AG10803 (cell line): ENCODE results near the gene ITGB6.

Experiments
- DNase-seq: peaks from one replicate; pipeline ENCODE4 v3.0.0; 2010; ENCODE audit warnings: low read depth
- H3K4me3 ChIP-seq: 2 replicates; pipeline ENCODE4 v1.5.1; 2011; ENCODE audit warnings: mild to moderate bottlenecking, low read length, control low read depth
- TF ChIP-seq, protein P1 (sequence below): conservative IDR thresholded peaks from 2 replicates; pipeline ENCODE4 v1.5.1; 2011; ENCODE audit warnings: mild to moderate bottlenecking, low read length, control low read depth, inconsistent platforms

Gene ITGB6

DNA sequence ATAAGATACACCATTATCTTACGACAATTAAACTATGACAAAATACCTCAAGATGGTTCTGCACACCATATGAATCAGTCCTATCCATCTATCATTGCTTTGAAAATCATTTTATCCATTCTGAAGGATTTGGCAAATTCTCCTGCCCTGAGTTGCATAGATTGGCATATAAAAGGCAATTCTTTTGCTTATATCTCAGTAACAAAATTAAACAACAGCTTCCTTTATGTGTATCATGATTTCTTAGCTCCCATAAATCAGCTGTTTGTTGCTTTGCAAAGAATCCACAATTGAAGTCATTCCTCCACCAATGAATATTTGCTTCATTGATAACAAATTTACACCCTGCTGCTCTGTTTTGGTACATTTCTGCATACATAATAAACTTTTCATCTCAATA lies 61.7 kb downstream of the ITGB6 start:
- no peak for DNase-seq
- TF ChIP-seq, protein P1, sequence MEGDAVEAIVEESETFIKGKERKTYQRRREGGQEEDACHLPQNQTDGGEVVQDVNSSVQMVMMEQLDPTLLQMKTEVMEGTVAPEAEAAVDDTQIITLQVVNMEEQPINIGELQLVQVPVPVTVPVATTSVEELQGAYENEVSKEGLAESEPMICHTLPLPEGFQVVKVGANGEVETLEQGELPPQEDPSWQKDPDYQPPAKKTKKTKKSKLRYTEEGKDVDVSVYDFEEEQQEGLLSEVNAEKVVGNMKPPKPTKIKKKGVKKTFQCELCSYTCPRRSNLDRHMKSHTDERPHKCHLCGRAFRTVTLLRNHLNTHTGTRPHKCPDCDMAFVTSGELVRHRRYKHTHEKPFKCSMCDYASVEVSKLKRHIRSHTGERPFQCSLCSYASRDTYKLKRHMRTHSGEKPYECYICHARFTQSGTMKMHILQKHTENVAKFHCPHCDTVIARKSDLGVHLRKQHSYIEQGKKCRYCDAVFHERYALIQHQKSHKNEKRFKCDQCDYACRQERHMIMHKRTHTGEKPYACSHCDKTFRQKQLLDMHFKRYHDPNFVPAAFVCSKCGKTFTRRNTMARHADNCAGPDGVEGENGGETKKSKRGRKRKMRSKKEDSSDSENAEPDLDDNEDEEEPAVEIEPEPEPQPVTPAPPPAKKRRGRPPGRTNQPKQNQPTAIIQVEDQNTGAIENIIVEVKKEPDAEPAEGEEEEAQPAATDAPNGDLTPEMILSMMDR: no peak
- no peak overlapping the region for H3K4me3 ChIP-seq

DNA sequence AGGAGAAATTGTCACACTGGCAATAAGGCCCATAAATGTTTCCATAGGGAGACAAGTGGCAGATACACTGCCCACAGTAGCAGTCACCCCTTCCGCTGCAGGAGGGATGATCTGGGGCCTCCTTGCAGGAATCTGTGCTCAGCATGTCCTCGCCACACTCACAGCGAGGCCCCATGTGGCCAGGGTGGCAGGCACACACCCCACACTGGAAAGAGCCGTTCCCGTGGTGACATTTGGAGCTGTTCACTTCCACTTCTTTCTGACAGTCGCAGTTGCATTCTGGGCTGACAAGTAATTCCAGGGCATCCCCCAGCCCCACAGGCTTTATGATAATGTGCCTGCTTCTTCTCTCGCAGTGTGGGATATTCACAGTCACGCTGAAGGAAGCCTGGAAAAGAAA lies 62.6 kb downstream of the ITGB6 start:
- DNase-seq: no peak
- H3K4me3 ChIP-seq: no peak overlapping the region
- TF ChIP-seq, protein P1: no peak

DNA sequence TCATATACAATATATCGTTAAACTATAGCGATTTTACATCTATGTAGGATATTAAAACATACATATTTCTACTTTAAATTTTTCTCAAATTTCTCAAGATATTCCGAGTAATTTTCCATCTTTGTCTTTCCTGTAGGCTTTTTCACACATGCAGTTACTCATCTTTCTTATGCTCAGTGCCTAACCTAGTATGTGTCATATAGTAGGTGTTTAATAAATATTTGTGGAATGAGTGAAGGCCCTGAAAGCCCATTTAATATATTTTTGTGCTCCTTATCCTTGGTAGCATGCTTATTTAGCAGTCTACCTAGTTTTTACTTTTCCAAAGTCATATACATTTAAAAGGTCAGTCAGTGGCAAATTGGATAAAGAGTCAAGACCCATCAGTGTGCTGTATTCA lies 67.3 kb downstream of the ITGB6 start:
- TF ChIP-seq, protein P1: no peak
- no peak overlapping the region for H3K4me3 ChIP-seq
- no peak for DNase-seq

DNA sequence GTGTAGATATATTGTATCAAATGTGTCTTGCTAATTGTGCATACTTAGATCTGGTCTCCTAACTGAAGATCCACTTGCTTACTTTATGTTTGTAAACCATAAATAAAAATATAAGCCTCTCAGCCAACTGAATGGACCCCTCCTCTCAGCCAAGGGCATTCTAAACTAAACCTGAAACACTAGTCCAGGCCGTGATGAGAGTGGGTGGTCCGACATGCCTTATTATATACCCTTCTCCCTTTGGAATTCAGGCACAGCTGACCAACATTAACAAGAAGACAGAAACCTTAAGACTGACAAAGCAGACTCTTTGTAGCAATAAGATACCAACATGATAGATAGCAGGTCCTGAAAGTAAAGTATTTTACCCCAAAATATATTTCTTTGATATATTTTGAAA lies 73.3 kb downstream of the ITGB6 start:
- no peak overlapping the region for H3K4me3 ChIP-seq
- TF ChIP-seq, protein P1: no peak
- DNase-seq: no peak

DNA sequence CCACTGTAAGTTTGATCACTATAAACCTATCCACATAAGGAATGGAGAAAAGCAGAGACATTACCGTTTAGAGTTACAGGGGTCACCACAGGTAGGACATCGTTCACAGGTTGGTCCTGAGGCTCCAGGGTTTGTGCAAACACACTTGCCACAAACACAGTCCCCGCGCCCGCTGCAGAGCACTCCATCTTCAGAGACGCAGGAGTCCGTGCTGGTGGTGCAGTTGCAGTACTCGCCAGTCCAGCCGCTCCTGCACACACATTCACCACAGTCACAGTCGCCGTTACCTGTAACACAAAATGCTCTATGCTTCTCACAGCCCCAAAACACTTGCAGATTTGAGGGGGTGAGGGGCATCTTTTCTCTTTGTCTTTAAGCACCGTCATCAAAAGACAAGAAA lies 73.8 kb downstream of the ITGB6 start:
- no peak overlapping the region for H3K4me3 ChIP-seq
- no peak for DNase-seq
- TF ChIP-seq, protein P1: no peak

DNA sequence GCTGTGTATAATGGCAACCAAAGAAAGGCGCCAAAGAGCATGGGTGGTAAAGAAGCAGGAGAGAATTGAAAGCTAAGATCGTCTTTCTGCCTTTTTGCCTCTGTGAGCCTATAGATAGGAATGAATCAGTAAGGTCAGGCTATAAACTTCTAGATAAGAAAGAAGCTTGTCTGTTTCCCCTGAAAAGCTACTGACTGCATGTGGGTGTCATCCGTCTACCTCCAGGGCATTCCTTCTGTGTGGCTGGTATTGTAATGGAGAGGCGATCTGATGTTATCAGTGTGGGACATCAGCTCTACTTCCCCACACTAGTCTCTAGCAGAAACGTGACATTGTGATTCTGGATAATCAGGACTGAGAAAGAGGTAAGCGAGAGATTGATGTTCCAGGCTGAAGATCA lies 74.2 kb downstream of the ITGB6 start:
- TF ChIP-seq, protein P1: no peak
- no peak for DNase-seq
- no peak overlapping the region for H3K4me3 ChIP-seq

DNA sequence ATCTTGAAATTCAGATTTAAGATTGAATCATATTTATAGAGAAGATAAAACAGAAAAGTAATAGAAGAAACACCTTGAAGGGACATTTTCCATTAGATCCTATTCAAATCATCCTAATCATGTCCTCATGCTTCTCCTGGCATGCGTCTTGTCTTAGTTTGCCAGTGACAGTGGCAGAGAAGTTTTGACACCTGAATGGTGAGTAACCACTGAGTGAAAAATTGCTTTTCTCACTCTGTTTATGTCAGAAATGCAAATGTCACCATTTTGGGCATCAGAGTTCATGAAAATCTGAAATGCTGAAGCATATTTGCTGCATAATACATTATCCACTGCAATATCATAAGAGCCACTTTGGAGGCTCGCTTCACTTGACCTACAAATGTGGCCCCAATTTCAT lies 74.7 kb downstream of the ITGB6 start:
- no peak overlapping the region for H3K4me3 ChIP-seq
- TF ChIP-seq, protein P1: no peak
- DNase-seq: no peak
